SK-N-SH treated with all-trans-retinoic acid at 6 μM for 48 hours (cell line): Measurements from ENCODE around the gene CRLF3.

Experiments used
- ATAC-seq: fragments of 200-7000 bp; cut with Tn5 transposase; 3 replicates; pipeline ENCODE4 v1.9.1; 2020; ENCODE audit warnings: mild to moderate bottlenecking, moderate library complexity
- BACH2 ChIP-seq: fragments of 250-450 bp; sonication (Bioruptor Pico); IDR thresholded peaks from 2 replicates; pipeline ENCODE4 v1.9.0; 2021; ENCODE audit warnings: mild to moderate bottlenecking, borderline replicate concordance
- CREB5 ChIP-seq: fragments of 250-450 bp; sonication (Bioruptor Pico); IDR thresholded peaks from 2 replicates; pipeline ENCODE4 v1.5.1; 2020; ENCODE audit warnings: low read depth, mild to moderate bottlenecking, moderate library complexity
- CSDC2 ChIP-seq: fragments of 250-450 bp; sonication (Bioruptor Pico); IDR thresholded peaks from 2 replicates; pipeline ENCODE4 v1.5.0; 2020; ENCODE audit warnings: mild to moderate bottlenecking, moderate library complexity
- CSRNP3 ChIP-seq: fragments of 250-450 bp; sonication (Bioruptor Pico); IDR thresholded peaks from 2 replicates; pipeline ENCODE4 v1.5.1; 2021; ENCODE audit warnings: mild to moderate bottlenecking, moderate library complexity
- ESRRG ChIP-seq: fragments of 250-450 bp; sonication (Bioruptor Pico); IDR thresholded peaks from 2 replicates; pipeline ENCODE4 v1.6.1; 2021; ENCODE audit warnings: mild to moderate bottlenecking
- GLIS3 ChIP-seq: fragments of 250-450 bp; sonication (Bioruptor Pico); IDR thresholded peaks from 2 replicates; pipeline ENCODE4 v1.5.0; 2020; ENCODE audit warnings: mild to moderate bottlenecking, moderate library complexity
- ISL1 ChIP-seq: fragments of 250-450 bp; sonication (Bioruptor Pico); IDR thresholded peaks from 2 replicates; pipeline ENCODE4 v2.1.2; 2022; ENCODE audit warnings: mild to moderate bottlenecking, moderate library complexity
- OSR1 ChIP-seq: fragments of 250-450 bp; sonication (Bioruptor Pico); IDR thresholded peaks from 2 replicates; pipeline ENCODE4 v1.8.0; 2022; ENCODE audit warnings: moderate library complexity, mild to moderate bottlenecking, inconsistent platforms
- PATZ1 ChIP-seq: fragments of 250-450 bp; sonication (Bioruptor Pico); IDR thresholded peaks from 2 replicates; pipeline ENCODE4 v1.8.0; 2020; ENCODE audit warnings: mild to moderate bottlenecking, moderate library complexity, borderline replicate concordance
- POU6F1 ChIP-seq: fragments of 250-450 bp; sonication (Bioruptor Pico); IDR thresholded peaks from 2 replicates; pipeline ENCODE4 v1.8.0; 2021; ENCODE audit warnings: low read depth, mild to moderate bottlenecking, moderate library complexity, borderline replicate concordance
- RARB ChIP-seq: fragments of 250-450 bp; sonication (Bioruptor Pico); IDR thresholded peaks from 2 replicates; pipeline ENCODE4 v1.8.0; 2021; ENCODE audit warnings: mild to moderate bottlenecking, moderate library complexity
- TCF4 ChIP-seq: fragments of 250-450 bp; sonication (Bioruptor Pico); IDR thresholded peaks from 2 replicates; pipeline ENCODE4 v1.8.0; 2021; ENCODE audit warnings: mild to moderate bottlenecking, moderate library complexity, borderline replicate concordance
- TOX ChIP-seq: fragments of 250-450 bp; sonication (Bioruptor Pico); IDR thresholded peaks from 2 replicates; pipeline ENCODE4 v1.8.0; 2021; ENCODE audit warnings: mild to moderate bottlenecking, moderate library complexity, borderline replicate concordance
- TSHZ2 ChIP-seq: fragments of 250-450 bp; sonication (Bioruptor Pico); IDR thresholded peaks from 2 replicates; pipeline ENCODE4 v1.5.0; 2020; ENCODE audit warnings: mild to moderate bottlenecking, moderate library complexity
- ZC3H10 ChIP-seq: fragments of 250-450 bp; sonication (Bioruptor Pico); IDR thresholded peaks from 2 replicates; pipeline ENCODE4 v1.5.1; 2021; ENCODE audit warnings: mild to moderate bottlenecking, moderate library complexity
- ZFP3 ChIP-seq: fragments of 250-450 bp; sonication (Bioruptor Pico); IDR thresholded peaks from 2 replicates; pipeline ENCODE4 v1.5.0; 2020; ENCODE audit warnings: mild to moderate bottlenecking, moderate library complexity
- ZFP30 ChIP-seq: fragments of 450-650 bp; formaldehyde crosslinking; IDR thresholded peaks from 2 replicates; pipeline ENCODE4 v1.5.0; 2022; ENCODE audit warnings: mild to moderate bottlenecking, moderate library complexity
- ZNF565 ChIP-seq: fragments of 450-650 bp; formaldehyde crosslinking; conservative IDR thresholded peaks from 2 replicates; pipeline ENCODE4 v1.5.0; 2020; ENCODE audit warnings: low read depth, mild to moderate bottlenecking, moderate library complexity
- ZNF70 ChIP-seq: fragments of 450-650 bp; formaldehyde crosslinking; IDR thresholded peaks from 2 replicates; pipeline ENCODE4 v1.5.0; 2020; ENCODE audit warnings: mild to moderate bottlenecking, moderate library complexity
- ZNF8 ChIP-seq: fragments of 450-650 bp; formaldehyde crosslinking; IDR thresholded peaks from 2 replicates; pipeline ENCODE4 v1.5.0; 2020; ENCODE audit warnings: mild to moderate bottlenecking, moderate library complexity

Gene CRLF3

GRCh38 chr17:30831257-30831656, 6.8 kb upstream of the CRLF3 start:
- TF ChIP-seq TSHZ2 (no peak), TOX (no peak), ZFP30 (no peak), RARB (CRISPR knock-in tag) (no peak), OSR1 (CRISPR knock-in tag) (no peak), CSRNP3 (no peak), ZNF565 (no peak), ZFP3 (CRISPR knock-in tag) (no peak), ESRRG (no peak), POU6F1 (CRISPR knock-in tag) (no peak), ISL1 (CRISPR knock-in tag) (no peak), TCF4 (CRISPR knock-in tag) (no peak)
- TF ChIP-seq, all 23 proteins: peak for 0
- no peak; the same call in 2 of the 3 replicates for ATAC-seq

- TF ChIP-seq ISL1 (CRISPR knock-in tag) (no peak), BACH2 (CRISPR knock-in tag) (no peak), CREB5 (CRISPR knock-in tag) (no peak), ZNF8 (CRISPR knock-in tag) (no peak), ESRRG (no peak), ZNF565 (no peak), RARB (CRISPR knock-in tag) (no peak), OSR1 (CRISPR knock-in tag) (no peak), CSDC2 (CRISPR knock-in tag) (no peak), ZFP3 (CRISPR knock-in tag) (no peak), ZC3H10 (no peak), PATZ1 (CRISPR knock-in tag) (no peak), TSHZ2 (no peak), GLIS3 (CRISPR knock-in tag) (no peak), ZNF70 (CRISPR knock-in tag) (no peak), CSRNP3 (no peak), POU6F1 (CRISPR knock-in tag) (no peak)
Measured at GRCh38 chr17:30829022-30829421, 4.5 kb upstream of the CRLF3 start.

More at GRCh38 chr17:30829022-30829421, 4.5 kb upstream of the CRLF3 start:
- no peak for ATAC-seq
